A375 (cell line): Measurements from ENCODE around the gene PDIA5. TPM values are rescaled to one million over a fixed set of nuclear protein-coding genes. Genes with fewer than 3 reads are reported as not detected.

Source experiments
- total RNA-seq: library from RNA; depleted of rRNA; stranded (reverse); fragments of >200 nt; shearing (Covaris generic); gene quantifications from 2 replicates; pipeline ENCODE4 v1.2.3, GENCODE V29; 2014; rRNA removed

PDIA5 gene
- total RNA-seq: 7.5 and 10.0 TPM in 2 replicates

GRCh38 chr3:123066896-123067688 lies at the start of gene PDIA5:
PDIA5 (plus strand) TSS chr3:123067025; CDS start chr3:123067165, 140 bp downstream.

GRCh38 chr3:123027292-123028232 lies 39.3 kb upstream of the PDIA5 start, which contains the start of gene SEMA5B:
SEMA5B (minus strand) TSS chr3:123027763; CDS start chr3:122961263, 66,500 bp downstream.

GRCh38 chr3:123201557-123202427 lies 135.0 kb downstream of the PDIA5 start, which contains the start of gene SEC22A:
SEC22A (plus strand) TSS chr3:123201943; CDS start chr3:123209218, 7,275 bp downstream.

Other genes with a start within 250 kb of the PDIA5 start
- gene SEMA5B, start 39.3 kb upstream of the PDIA5 start, total RNA-seq: not detected in 2 replicates
- 13.2 and 14.3 TPM in 2 replicates for gene SEC22A, start 134.9 kb downstream of the PDIA5 start, total RNA-seq